Testis (tissue), 3 donors: ENCODE data around the gene UGT1A6. TPM values are rescaled to one million over a fixed set of nuclear protein-coding genes. Genes with fewer than 3 reads are reported as not detected.

Experiments used
- DNase-seq: peaks from one replicate; pipeline ENCODE4 v3.0.0-alpha.2; 2019
- H3K27ac ChIP-seq, 2 donors: fragments of 200-600 bp; sonication (generic); one replicate each; pipeline ENCODE4 v1.5.1; 2019
- H3K27me3 ChIP-seq: fragments of 200-600 bp; sonication (generic); one replicate; pipeline ENCODE4 v1.5.1; 2019
- H3K36me3 ChIP-seq: fragments of 200-600 bp; sonication (generic); one replicate; pipeline ENCODE4 v1.5.1; 2017; ENCODE audit warnings: low read depth; ENCODE audit errors: missing control alignments
- H3K4me1 ChIP-seq: fragments of 200-600 bp; sonication (generic); one replicate; pipeline ENCODE4 v1.5.1; 2019
- H3K4me3 ChIP-seq, 2 donors: fragments of 200-600 bp; sonication (generic); one replicate each; pipeline ENCODE4 v1.5.1; 2017 to 2019
- H3K9me3 ChIP-seq: fragments of 200-600 bp; sonication (generic); one replicate; pipeline ENCODE4 v1.5.1; 2017
- CTCF ChIP-seq, 3 experiments: fragments of 450-650 bp in 2 of 3; fragments of 200-600 bp in 1 of 3; sonication (generic) in 1 of 3; IDR thresholded peaks; one replicate each; pipeline ENCODE4 v1.5.1; 2016 to 2019; ENCODE audit warnings: antibody characterized with exemption in 3 of 3, mild to moderate bottlenecking in 2 of 3, moderate library complexity in 1 of 3
- POLR2A ChIP-seq: fragments of 450-650 bp; IDR thresholded peaks from one replicate; pipeline ENCODE4 v1.6.1; 2017; ENCODE audit warnings: antibody characterized with exemption, mild to moderate bottlenecking, moderate library complexity
- WGBS, 2 donors: methylation state at CpG; one replicate each; pipeline ENCODE4 v1.1.5; 2018; 5-methylcytosine and 5-hydroxymethylcytosine counted together
- intact Hi-C: fragments of 100-400 bp; cut with DNase I; formaldehyde crosslinking; loops from one replicate; pipeline ENCODE4 v1.15.1; 2023; ENCODE audit warnings: low total_unique reads
- polyA plus RNA-seq: library from polyadenylated mRNA; stranded (reverse); fragments of 350-450 nt; fragmentation: Illumina TruSeq; extraction: RNeasy Lipid Tissue Mini Kit (QIAGEN cat#74804); gene quantifications from one replicate; pipeline ENCODE4 v1.2.3, GENCODE V29; 2014; ENCODE audit warnings: low read depth, low replicate concordance; ENCODE audit not compliant: insufficient read depth
- total RNA-seq, 2 donors: library from RNA; depleted of rRNA; stranded (reverse); fragments of >200 nt; gene quantifications; one replicate each; pipeline ENCODE4 v1.2.3, GENCODE V29; 2016

The UGT1A6 gene
- total and polyA plus RNA-seq, 3 donors from 2014 or later = 0.74 to 3.0 TPM; not detected in 1

DNA sequence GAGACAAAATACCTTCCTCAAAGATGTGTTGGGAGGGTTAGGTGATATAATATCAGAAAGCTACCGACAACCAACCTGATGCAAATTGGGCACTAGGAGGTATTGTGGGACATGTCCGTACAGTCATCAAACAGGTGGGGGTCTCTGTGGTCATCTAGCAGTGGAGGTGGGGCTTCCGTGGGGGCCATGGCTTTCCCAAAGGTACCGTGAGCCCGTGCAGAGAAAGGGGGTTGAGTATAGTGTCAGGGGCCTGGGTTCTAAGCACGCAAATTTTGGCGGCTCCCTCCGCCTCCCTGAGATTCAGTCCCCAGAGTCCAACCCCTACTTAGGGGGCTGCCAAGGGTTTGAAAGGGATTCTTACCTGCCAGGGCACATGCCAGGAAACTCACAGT lies 129.0 kb downstream of the UGT1A6 start:
- Histone ChIP-seq H3K27ac (no peak overlapping the region), H3K9me3 (no peaks in the 10 kb centered on the region), H3K4me3 (no peak overlapping the region), H3K4me1 (no peaks in the 10 kb centered on the region), H3K36me3 (no peaks in the 10 kb centered on the region), H3K27me3 (no peaks in the 10 kb centered on the region)
- WGBS, 2 donors = 92 to 95% methylated on average over 8 of the region's 8 CpGs
- TF ChIP-seq POLR2A = no peak
- TF ChIP-seq CTCF (IDR thresholded peaks at IDR 0.05) = no peak
- no peak for DNase-seq
- intact Hi-C loops = no loop called here

DNA sequence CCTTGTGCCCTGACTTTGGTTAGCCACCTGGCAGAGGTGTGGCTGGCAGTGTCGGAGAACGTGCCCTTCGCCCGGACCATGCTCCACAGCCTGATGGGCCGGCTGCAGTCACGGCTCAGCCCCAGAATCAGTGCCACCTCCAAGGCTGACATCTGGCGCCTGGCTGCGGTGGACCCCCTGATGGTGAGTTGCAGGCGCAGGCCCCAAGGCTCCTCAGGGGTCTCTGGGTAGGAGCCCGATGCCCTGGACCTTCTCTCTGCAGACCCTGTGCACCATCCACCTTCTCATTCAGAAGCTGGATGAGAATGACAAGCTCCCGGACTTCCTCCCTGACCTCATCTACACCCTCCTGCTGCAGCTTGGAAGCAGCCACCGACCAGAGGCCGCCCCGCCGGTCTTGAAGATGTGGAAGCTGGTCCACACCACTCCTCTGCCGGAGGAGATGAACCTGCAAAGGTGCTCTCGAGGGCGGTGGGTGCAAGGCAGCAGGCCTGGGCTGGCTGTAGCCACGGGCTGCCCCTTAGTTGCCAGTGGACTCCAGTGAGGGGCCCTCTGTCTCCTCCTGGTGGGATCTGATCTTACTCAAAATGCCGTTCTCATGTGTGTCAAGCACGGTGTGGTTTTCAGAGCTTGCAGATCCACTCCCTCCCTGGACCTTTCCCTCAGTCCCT lies 129.5 kb downstream of the UGT1A6 start:
- WGBS, 2 donors = 82 to 92% methylated on average over 12 to 21 of the region's 21 CpGs
- no peak for TF ChIP-seq POLR2A
- TF ChIP-seq CTCF (IDR thresholded peaks at IDR 0.05) = no peak
- Histone ChIP-seq H3K27me3 (no peaks in the 10 kb centered on the region), H3K4me3 (no peak overlapping the region), H3K36me3 (no peaks in the 10 kb centered on the region), H3K27ac (no peak overlapping the region), H3K9me3 (no peaks in the 10 kb centered on the region), H3K4me1 (no peaks in the 10 kb centered on the region)
- no peak for DNase-seq
- intact Hi-C loops = no loop called here

Other genes with a start within 250 kb of the UGT1A6 start
- gene USP40, start 126.1 kb upstream of the UGT1A6 start, total RNA-seq = 10 to 100 TPM; 70.2 to 87.3 TPM
- 42.0 TPM for gene USP40, start 126.1 kb upstream of the UGT1A6 start, polyA plus RNA-seq
- gene UGT1A8, start 75.3 kb upstream of the UGT1A6 start, total RNA-seq = under 1 TPM in 1 of 2 donors, not detected in 1; 0.19 TPM
- not detected for gene UGT1A8, start 75.3 kb upstream of the UGT1A6 start, polyA plus RNA-seq
- gene UGT1A10, start 56.4 kb upstream of the UGT1A6 start, total RNA-seq = under 1 TPM; 0.31 to 0.68 TPM
- 0.29 TPM for gene UGT1A10, start 56.4 kb upstream of the UGT1A6 start, polyA plus RNA-seq
- not detected for gene UGT1A9, start 21.0 kb upstream of the UGT1A6 start, total RNA-seq
- gene UGT1A9, start 21.0 kb upstream of the UGT1A6 start, polyA plus RNA-seq = not detected
- gene UGT1A7, start 11.0 kb upstream of the UGT1A6 start, total RNA-seq = under 1 TPM in 1 of 2 donors, not detected in 1; 0.19 TPM
- not detected for gene UGT1A7, start 11.0 kb upstream of the UGT1A6 start, polyA plus RNA-seq
- under 1 TPM in 1 of 2 donors, not detected in 1; 0.16 TPM for gene UGT1A5, start 20.0 kb downstream of the UGT1A6 start, total RNA-seq
- not detected for gene UGT1A5, start 20.0 kb downstream of the UGT1A6 start, polyA plus RNA-seq
- not detected for gene UGT1A4, start 25.8 kb downstream of the UGT1A6 start, total RNA-seq
- 0.25 TPM for gene UGT1A4, start 25.8 kb downstream of the UGT1A6 start, polyA plus RNA-seq
- not detected for gene UGT1A3, start 36.2 kb downstream of the UGT1A6 start, total RNA-seq
- not detected for gene UGT1A3, start 36.2 kb downstream of the UGT1A6 start, polyA plus RNA-seq
- gene UGT1A1, start 67.4 kb downstream of the UGT1A6 start, total RNA-seq = under 1 TPM; 0.24 to 0.31 TPM
- gene UGT1A1, start 67.4 kb downstream of the UGT1A6 start, polyA plus RNA-seq = 0.34 TPM
- 10 to 100 TPM in 1 of 2 donors, 1 to 10 TPM in 1; 5.3 to 10.7 TPM for gene MROH2A, start 85.4 kb downstream of the UGT1A6 start, total RNA-seq
- 5.1 TPM for gene MROH2A, start 85.4 kb downstream of the UGT1A6 start, polyA plus RNA-seq
- gene HJURP, start 161.6 kb downstream of the UGT1A6 start, total RNA-seq = 10 to 100 TPM; 10.2 to 13.9 TPM
- gene HJURP, start 161.6 kb downstream of the UGT1A6 start, polyA plus RNA-seq = 30.2 TPM
- gene TRPM8, start 224.5 kb downstream of the UGT1A6 start, total RNA-seq = 1 to 10 TPM in 1 of 2 donors, under 1 TPM in 1; 0.79 to 2.2 TPM
- 5.2 TPM for gene TRPM8, start 224.5 kb downstream of the UGT1A6 start, polyA plus RNA-seq